Measurements from ENCODE around the gene ECT2.

DNA sequence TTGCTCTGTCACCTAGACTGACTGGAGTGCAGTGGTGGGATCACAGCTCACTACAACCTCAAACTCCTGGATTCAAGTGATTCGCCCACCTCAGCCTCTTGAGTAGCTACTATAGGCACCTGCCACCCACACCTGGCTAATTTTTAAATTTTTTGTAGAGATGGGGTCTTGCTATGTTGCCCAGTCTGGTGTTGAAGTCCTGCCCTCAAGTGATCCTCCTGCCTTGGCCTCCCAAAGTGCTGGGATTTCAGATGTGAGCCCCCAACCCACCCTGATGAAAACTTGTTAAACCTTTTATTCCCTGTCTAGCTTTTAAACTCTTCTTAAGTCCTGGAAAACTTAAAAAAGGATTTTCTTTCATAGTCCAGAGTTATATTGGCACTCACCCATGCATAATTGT is 2.6 kb downstream of the ECT2 start:
- TF ChIP-seq CTCF (IDR thresholded peaks at IDR 0.05) (no peak), EP300 (IDR thresholded peaks at IDR 0.05) (no peak)

All from ovary (tissue), 3 donors.